ENCODE data around the gene CCDC144A.
"Not testable (repeated sequence)": the region's sequence is repeated elsewhere in the genome, so short reads cannot be mapped to it uniquely, and the experiment has no call there.

DNA sequence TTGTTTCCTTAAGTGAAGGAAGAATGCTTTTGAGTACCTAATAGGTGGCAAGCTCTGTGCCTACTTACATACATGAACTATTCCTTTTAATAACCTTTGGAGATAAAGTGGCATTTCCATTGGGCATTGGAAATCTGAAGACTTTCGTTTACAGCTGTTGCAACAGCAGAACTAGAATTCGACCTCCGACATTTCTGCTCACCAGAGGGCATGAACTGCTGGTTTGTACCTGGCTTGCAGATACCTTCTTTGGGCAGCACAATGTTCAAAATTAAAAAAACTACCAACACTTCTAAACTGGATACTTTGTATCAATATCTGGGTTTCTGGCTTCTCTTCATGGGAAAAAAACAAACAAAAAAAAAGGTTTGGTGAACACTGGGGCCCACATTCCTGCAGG is 99.6 kb downstream of the CCDC144A start:
- TF ChIP-seq POLR2A (IDR thresholded peaks at IDR 0.05): not testable (repeated sequence)
- TF ChIP-seq, protein P1, sequence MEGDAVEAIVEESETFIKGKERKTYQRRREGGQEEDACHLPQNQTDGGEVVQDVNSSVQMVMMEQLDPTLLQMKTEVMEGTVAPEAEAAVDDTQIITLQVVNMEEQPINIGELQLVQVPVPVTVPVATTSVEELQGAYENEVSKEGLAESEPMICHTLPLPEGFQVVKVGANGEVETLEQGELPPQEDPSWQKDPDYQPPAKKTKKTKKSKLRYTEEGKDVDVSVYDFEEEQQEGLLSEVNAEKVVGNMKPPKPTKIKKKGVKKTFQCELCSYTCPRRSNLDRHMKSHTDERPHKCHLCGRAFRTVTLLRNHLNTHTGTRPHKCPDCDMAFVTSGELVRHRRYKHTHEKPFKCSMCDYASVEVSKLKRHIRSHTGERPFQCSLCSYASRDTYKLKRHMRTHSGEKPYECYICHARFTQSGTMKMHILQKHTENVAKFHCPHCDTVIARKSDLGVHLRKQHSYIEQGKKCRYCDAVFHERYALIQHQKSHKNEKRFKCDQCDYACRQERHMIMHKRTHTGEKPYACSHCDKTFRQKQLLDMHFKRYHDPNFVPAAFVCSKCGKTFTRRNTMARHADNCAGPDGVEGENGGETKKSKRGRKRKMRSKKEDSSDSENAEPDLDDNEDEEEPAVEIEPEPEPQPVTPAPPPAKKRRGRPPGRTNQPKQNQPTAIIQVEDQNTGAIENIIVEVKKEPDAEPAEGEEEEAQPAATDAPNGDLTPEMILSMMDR (IDR thresholded peaks at IDR 0.05 in 8 of 11, conservative IDR thresholded peaks at IDR 0.05 in 3 of 11): not testable (repeated sequence)
